ENCODE measurements around the gene PTPRCAP. TPM values are rescaled to one million over a fixed set of nuclear protein-coding genes. Genes with fewer than 3 reads are reported as not detected.
"Not testable (repeated sequence)": the region's sequence is repeated elsewhere in the genome, so short reads cannot be mapped to it uniquely, and the experiment has no call there.

The PTPRCAP gene
- total RNA-seq, 1 donor from 2014 or later = 1.2 TPM

GRCh38 chr11:67428052-67429001 lies 9.2 kb downstream of the PTPRCAP start, which contains the start of gene RPS6KB2:
TSS of gene RPS6KB2 (plus strand) at chr11:67428494. CDS start at chr11:67428546, 52 bp downstream.
- Mint-ChIP-seq H3K27ac (ENCODE audit: unreplicated experiment) (peak within 1 kb of the TSS; percentile 88), H3K4me3 (ENCODE audit: unreplicated experiment) (peak within 1 kb of the TSS; percentile 90), H3K9me3 (ENCODE audit: unreplicated experiment) (no peaks in the 10 kb centered on the region), H3K27me3 (ENCODE audit: unreplicated experiment) (no peaks in the 10 kb centered on the region), H3K36me3 (ENCODE audit: unreplicated experiment) (peaks cover 7% of the 10 kb centered on the region), H3K4me1 (ENCODE audit: unreplicated experiment) (peaks cover 5% of the 10 kb centered on the region)
- DNase-seq (ENCODE audit: extremely low spot score, unreplicated experiment) = peak; percentile 99
- no peak for TF ChIP-seq CTCF (IDR thresholded peaks at IDR 0.05)

- H3K27me3 Mint-ChIP-seq (ENCODE audit: unreplicated experiment); H3K4me1 Mint-ChIP-seq (ENCODE audit: unreplicated experiment); H3K36me3 Mint-ChIP-seq (ENCODE audit: unreplicated experiment); DNase-seq (ENCODE audit: extremely low spot score, unreplicated experiment); H3K9me3 Mint-ChIP-seq (ENCODE audit: unreplicated experiment): not testable (repeated sequence)
- Mint-ChIP-seq H3K27ac (ENCODE audit: unreplicated experiment) (peak overlapping the region; percentile 88), H3K4me3 (ENCODE audit: unreplicated experiment) (peak overlapping the region; percentile 90)
These were observed 10.1 kb downstream of the PTPRCAP start for GRCh38 chr11:67427364-67427859.

GRCh38 chr11:67423891-67424613 lies 13.4 kb downstream of the PTPRCAP start:
- no peak for TF ChIP-seq CTCF (IDR thresholded peaks at IDR 0.05)
- Mint-ChIP-seq H3K27me3 (ENCODE audit: unreplicated experiment) (no peaks in the 10 kb centered on the region), H3K9me3 (ENCODE audit: unreplicated experiment) (no peaks in the 10 kb centered on the region), H3K36me3 (ENCODE audit: unreplicated experiment) (no peaks in the 10 kb centered on the region), H3K4me3 (ENCODE audit: unreplicated experiment) (no peak overlapping the region), H3K27ac (ENCODE audit: unreplicated experiment) (no peak overlapping the region), H3K4me1 (ENCODE audit: unreplicated experiment) (peaks cover 13% of the 10 kb centered on the region)
- DNase-seq (ENCODE audit: extremely low spot score, unreplicated experiment) = no peak

GRCh38 chr11:67423466-67423865 lies 14.0 kb downstream of the PTPRCAP start:
- TF ChIP-seq CTCF (IDR thresholded peaks at IDR 0.05) = no peak
- Mint-ChIP-seq H3K9me3 (ENCODE audit: unreplicated experiment) (no peaks in the 10 kb centered on the region), H3K4me3 (ENCODE audit: unreplicated experiment) (no peak overlapping the region), H3K4me1 (ENCODE audit: unreplicated experiment) (peaks cover 13% of the 10 kb centered on the region), H3K27ac (ENCODE audit: unreplicated experiment) (no peak overlapping the region), H3K27me3 (ENCODE audit: unreplicated experiment) (no peaks in the 10 kb centered on the region), H3K36me3 (ENCODE audit: unreplicated experiment) (no peaks in the 10 kb centered on the region)
- no peak for DNase-seq (ENCODE audit: extremely low spot score, unreplicated experiment)

GRCh38 chr11:67422891-67423290 lies 14.6 kb downstream of the PTPRCAP start:
- Mint-ChIP-seq H3K4me1 (ENCODE audit: unreplicated experiment) (peaks cover 12% of the 10 kb centered on the region), H3K36me3 (ENCODE audit: unreplicated experiment) (no peaks in the 10 kb centered on the region), H3K27ac (ENCODE audit: unreplicated experiment) (no peak overlapping the region), H3K4me3 (ENCODE audit: unreplicated experiment) (no peak overlapping the region), H3K27me3 (ENCODE audit: unreplicated experiment) (no peaks in the 10 kb centered on the region), H3K9me3 (ENCODE audit: unreplicated experiment) (no peaks in the 10 kb centered on the region)
- no peak for TF ChIP-seq CTCF (IDR thresholded peaks at IDR 0.05)
- no peak for DNase-seq (ENCODE audit: extremely low spot score, unreplicated experiment)

All from osteocyte (in vitro differentiated cells).